ENCODE measurements around the gene GNAT3. TPM values are rescaled to one million over a fixed set of nuclear protein-coding genes. Genes with fewer than 3 reads are reported as not detected.

GNAT3 gene
- total RNA-seq (not detected), polyA plus RNA-seq (1 to 10 TPM in 1 of 2 donors, not detected in 1; 1.3 TPM)
- long read RNA-seq, donor 1: 0 reads
- long read RNA-seq, donor 2: 0 reads

DNA sequence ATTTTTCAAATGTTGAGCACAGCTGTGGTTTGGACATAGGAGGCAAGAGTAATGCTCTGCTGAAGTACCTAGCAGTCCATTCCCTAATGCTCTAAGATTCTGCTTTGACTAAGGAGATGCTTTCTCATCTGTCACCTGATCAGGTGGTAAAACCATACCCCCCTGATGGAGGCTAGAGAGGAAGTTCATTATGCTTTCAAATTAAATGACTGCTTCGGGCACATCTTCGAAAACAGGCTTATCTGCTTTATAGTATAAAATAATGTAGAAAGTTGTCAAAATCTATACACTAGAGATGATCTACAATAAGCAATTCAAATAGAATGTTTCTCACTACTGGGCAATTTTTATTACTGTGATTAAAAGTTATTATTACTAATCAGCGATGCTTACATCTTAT lies at the start of gene GNAT3:
TSS of gene GNAT3 (minus strand) at position 101 of the 400 bp plus-strand sequence. CDS start 138 bp downstream, outside the sequence.
- H3K27ac ChIP-seq (ENCODE audit: low read depth in 1 of 2, low read length in 2 of 2): no peak within 1 kb of the TSS
- no peaks in the 10 kb centered on the region for H3K27me3 ChIP-seq (ENCODE audit: control insufficient read depth in 1 of 2, insufficient read depth in 2 of 2, low read length in 1 of 2)
- H3K4me3 ChIP-seq (ENCODE audit: low read length in 2 of 2): no peak within 1 kb of the TSS
- H3K4me1 ChIP-seq (ENCODE audit: control insufficient read depth in 1 of 2, insufficient read depth in 2 of 2, low read length in 2 of 2): no peaks in the 10 kb centered on the region
- H3K36me3 ChIP-seq (ENCODE audit: control insufficient read depth in 1 of 2, insufficient read depth in 2 of 2, low read length in 1 of 2): no peaks in the 10 kb centered on the region
- intact Hi-C loops (cut with DNase I): no loop called here
- DNase-seq (no peak), ATAC-seq (ENCODE audit: low FRiP score) (no peak)
- no peaks in the 10 kb centered on the region for H3K9me3 ChIP-seq (ENCODE audit: control insufficient read depth, low read length)
- WGBS, 2 donors: 92 to 96% methylated on average over 3 of the region's 3 CpGs

DNA sequence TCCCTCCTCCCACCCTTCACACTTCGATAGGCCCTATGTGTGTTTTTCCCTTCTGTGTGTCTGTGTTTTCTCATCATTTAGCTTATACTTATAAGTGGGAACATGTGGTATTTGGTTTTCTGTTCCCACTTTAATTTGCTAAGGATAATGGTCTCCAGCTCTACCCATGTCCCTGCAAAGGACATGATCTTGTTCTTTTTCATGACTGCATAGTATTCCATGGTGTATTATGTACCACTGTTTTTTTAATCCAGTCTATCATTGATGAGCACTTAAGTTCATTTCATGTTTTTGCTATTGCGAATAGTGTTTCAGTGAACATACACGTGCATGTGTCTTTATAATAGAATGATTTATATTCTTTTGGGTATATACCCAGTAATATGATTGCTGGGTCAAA lies 46.3 kb upstream of the GNAT3 start:
- DNase-seq (no peak), ATAC-seq (ENCODE audit: low FRiP score) (no peak)
- Histone ChIP-seq H3K4me3 (ENCODE audit: low read length in 2 of 2) (no peak overlapping the region), H3K4me1 (ENCODE audit: control insufficient read depth in 1 of 2, insufficient read depth in 2 of 2, low read length in 2 of 2) (no peaks in the 10 kb centered on the region), H3K9me3 (ENCODE audit: control insufficient read depth, low read length) (peaks cover 2% of the 10 kb centered on the region), H3K36me3 (ENCODE audit: control insufficient read depth in 1 of 2, insufficient read depth in 2 of 2, low read length in 1 of 2) (no peaks in the 10 kb centered on the region), H3K27me3 (ENCODE audit: control insufficient read depth in 1 of 2, insufficient read depth in 2 of 2, low read length in 1 of 2) (no peaks in the 10 kb centered on the region), H3K27ac (ENCODE audit: low read depth in 1 of 2, low read length in 2 of 2) (no peak overlapping the region)
- 69 to 77% methylated on average over 3 of the region's 3 CpGs for WGBS, 2 donors
- intact Hi-C loops (cut with DNase I): no loop called here

DNA sequence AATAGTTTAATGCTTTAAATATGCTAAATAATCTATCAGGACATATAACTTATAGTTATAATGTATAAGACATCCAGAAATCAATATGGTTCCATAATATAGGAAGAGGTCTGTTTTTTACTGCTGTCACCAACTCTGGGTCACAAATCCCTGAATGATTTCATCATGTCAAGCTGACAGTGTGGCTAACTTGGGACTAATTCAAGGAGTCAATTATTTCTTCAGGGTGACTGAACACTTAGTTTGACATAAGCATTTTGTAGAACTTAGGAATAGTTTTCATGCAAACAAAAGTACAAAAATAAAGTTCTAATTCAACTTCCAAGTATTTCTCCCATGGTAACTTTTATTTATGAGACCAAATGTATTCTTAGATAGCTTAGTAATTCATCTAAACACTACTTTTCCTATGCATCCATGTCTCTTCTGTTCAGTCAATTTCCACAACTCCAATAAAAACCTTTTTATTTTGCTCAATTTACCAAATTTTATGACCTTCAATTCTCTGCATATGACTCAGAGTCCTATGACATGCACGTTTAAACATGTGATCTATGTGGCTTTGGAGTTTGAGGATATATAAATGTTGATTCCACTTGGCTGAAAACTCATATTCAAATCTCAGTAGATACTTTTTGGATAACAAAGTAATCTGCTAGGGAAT lies 40.3 kb upstream of the GNAT3 start:
- Histone ChIP-seq H3K9me3 (ENCODE audit: control insufficient read depth, low read length) (no peaks in the 10 kb centered on the region), H3K27me3 (ENCODE audit: control insufficient read depth in 1 of 2, insufficient read depth in 2 of 2, low read length in 1 of 2) (no peaks in the 10 kb centered on the region), H3K4me1 (ENCODE audit: control insufficient read depth in 1 of 2, insufficient read depth in 2 of 2, low read length in 2 of 2) (no peaks in the 10 kb centered on the region), H3K36me3 (ENCODE audit: control insufficient read depth in 1 of 2, insufficient read depth in 2 of 2, low read length in 1 of 2) (no peaks in the 10 kb centered on the region), H3K4me3 (ENCODE audit: low read length in 2 of 2) (no peak overlapping the region), H3K27ac (ENCODE audit: low read depth in 1 of 2, low read length in 2 of 2) (no peak overlapping the region)
- intact Hi-C loops (cut with DNase I): no loop called here
- 63 to 70% methylated on average over 1 of the region's 1 CpG for WGBS, 2 donors
- DNase-seq (no peak), ATAC-seq (ENCODE audit: low FRiP score) (no peak)

DNA sequence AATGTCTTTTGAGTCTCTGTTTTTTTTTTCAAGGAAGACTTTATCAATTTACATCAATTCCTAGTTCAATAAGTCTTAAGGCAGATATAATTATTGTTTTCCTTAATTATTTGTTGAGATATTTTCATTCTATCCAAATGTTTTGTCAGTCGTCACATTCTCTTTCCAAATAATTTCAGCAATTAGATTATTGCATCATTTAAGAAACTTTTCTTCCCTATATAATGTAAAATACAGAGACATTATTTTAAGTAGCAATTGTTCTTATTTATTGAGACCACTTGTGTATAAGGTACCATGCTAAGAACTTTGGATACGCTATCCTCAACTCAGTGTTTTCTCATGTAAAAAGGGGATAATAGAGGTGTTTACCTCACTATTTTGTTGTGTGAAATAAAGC lies 38.1 kb upstream of the GNAT3 start:
- Histone ChIP-seq H3K27ac (ENCODE audit: low read depth in 1 of 2, low read length in 2 of 2) (no peak overlapping the region), H3K36me3 (ENCODE audit: control insufficient read depth in 1 of 2, insufficient read depth in 2 of 2, low read length in 1 of 2) (no peaks in the 10 kb centered on the region), H3K27me3 (ENCODE audit: control insufficient read depth in 1 of 2, insufficient read depth in 2 of 2, low read length in 1 of 2) (no peaks in the 10 kb centered on the region), H3K9me3 (ENCODE audit: control insufficient read depth, low read length) (peaks cover 8% of the 10 kb centered on the region), H3K4me3 (ENCODE audit: low read length in 2 of 2) (no peak overlapping the region), H3K4me1 (ENCODE audit: control insufficient read depth in 1 of 2, insufficient read depth in 2 of 2, low read length in 2 of 2) (no peaks in the 10 kb centered on the region)
- intact Hi-C loops (cut with DNase I): no loop called here
- ATAC-seq (ENCODE audit: low FRiP score) (no peak), DNase-seq (no peak)
- WGBS, 2 donors: 93 to 95% methylated on average over 2 of the region's 2 CpGs

DNA sequence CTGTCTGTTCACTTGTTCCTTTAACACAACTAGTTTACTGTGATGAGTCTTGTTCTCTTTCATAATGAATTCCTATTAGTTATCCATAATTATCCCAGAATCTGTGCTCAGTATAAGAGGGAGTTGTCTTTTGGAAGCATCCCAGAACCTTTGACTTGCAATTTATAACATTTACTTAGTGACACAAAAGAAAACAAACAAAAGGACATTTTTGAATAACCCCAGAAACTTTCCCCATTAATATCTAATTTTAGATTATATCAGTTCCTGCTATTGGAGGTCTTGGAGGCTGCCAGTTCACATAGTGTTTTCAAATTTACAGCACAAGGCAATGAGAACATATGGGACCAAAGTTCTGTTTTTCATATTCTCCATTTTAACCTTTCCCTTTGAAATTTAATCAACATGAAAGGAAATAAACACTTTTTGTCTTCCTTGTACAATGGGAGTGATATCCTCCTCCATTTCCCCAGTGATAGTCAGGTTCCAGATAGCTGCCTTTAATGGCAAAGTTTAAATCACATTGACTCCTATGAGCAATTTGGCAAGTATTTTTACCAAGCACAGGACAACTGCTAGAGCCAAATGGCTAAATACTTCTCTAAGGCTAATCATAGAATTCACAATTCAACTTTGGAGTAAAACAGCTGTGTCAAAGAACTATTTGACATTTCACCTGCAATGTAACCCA lies 37.1 kb upstream of the GNAT3 start:
- intact Hi-C loops (cut with DNase I): no loop called here
- ATAC-seq (ENCODE audit: low FRiP score) (no peak), DNase-seq (no peak)
- Histone ChIP-seq H3K4me1 (ENCODE audit: control insufficient read depth in 1 of 2, insufficient read depth in 2 of 2, low read length in 2 of 2) (no peaks in the 10 kb centered on the region), H3K9me3 (ENCODE audit: control insufficient read depth, low read length) (peaks cover 8% of the 10 kb centered on the region), H3K27ac (ENCODE audit: low read depth in 1 of 2, low read length in 2 of 2) (no peak overlapping the region), H3K4me3 (ENCODE audit: low read length in 2 of 2) (no peak overlapping the region), H3K27me3 (ENCODE audit: control insufficient read depth in 1 of 2, insufficient read depth in 2 of 2, low read length in 1 of 2) (no peaks in the 10 kb centered on the region), H3K36me3 (ENCODE audit: control insufficient read depth in 1 of 2, insufficient read depth in 2 of 2, low read length in 1 of 2) (no peaks in the 10 kb centered on the region)

DNA sequence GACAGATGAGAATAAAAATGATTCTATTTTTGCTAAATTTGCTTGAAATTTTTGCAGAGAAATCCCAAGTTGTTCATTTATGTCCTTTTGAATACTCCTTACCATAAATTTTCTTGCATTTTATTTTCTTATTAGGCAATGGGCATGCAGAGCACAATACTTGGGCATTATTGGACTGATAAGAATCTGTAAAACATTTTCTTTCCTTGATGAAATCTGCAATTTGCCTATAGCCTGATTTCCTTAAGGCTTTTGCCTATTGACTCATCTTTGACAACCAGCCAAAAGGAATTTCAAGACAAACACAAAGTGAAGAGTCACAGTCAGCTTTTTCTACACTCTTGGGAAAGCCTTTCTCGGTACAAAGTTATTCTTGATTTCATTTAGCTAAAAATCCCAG lies 30.5 kb upstream of the GNAT3 start:
- Histone ChIP-seq H3K4me3 (ENCODE audit: low read length in 2 of 2) (no peak overlapping the region), H3K4me1 (ENCODE audit: control insufficient read depth in 1 of 2, insufficient read depth in 2 of 2, low read length in 2 of 2) (no peaks in the 10 kb centered on the region), H3K27ac (ENCODE audit: low read depth in 1 of 2, low read length in 2 of 2) (no peak overlapping the region), H3K27me3 (ENCODE audit: control insufficient read depth in 1 of 2, insufficient read depth in 2 of 2, low read length in 1 of 2) (no peaks in the 10 kb centered on the region), H3K36me3 (ENCODE audit: control insufficient read depth in 1 of 2, insufficient read depth in 2 of 2, low read length in 1 of 2) (no peaks in the 10 kb centered on the region), H3K9me3 (ENCODE audit: control insufficient read depth, low read length) (peaks cover 8% of the 10 kb centered on the region)
- ATAC-seq (ENCODE audit: low FRiP score) (no peak), DNase-seq (no peak)
- intact Hi-C loops (cut with DNase I): no loop called here
- 41 to 44% methylated on average over 1 of the region's 1 CpG for WGBS, 2 donors

DNA sequence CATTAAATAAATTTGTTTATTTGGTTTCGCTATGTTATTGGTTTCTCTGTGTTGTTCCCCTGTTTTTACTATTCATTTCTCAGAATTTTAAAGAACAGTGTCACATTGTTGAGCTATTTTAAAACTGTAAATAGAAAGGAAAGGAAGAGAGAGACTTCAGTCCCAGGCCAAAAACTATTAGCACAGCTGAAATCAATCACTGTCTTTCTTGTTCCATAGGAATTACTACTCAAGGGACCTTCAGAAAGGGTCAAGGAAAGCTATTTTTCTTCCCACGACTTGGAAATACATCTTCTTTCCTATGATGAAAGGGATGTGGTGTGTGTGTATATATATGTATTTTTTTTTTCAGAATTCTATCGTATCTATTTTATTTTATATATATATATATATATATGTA lies 29.0 kb upstream of the GNAT3 start:
- H3K4me1 ChIP-seq (ENCODE audit: control insufficient read depth in 1 of 2, insufficient read depth in 2 of 2, low read length in 2 of 2): no peaks in the 10 kb centered on the region
- H3K27ac ChIP-seq (ENCODE audit: low read depth in 1 of 2, low read length in 2 of 2): no peak overlapping the region
- H3K27me3 ChIP-seq (ENCODE audit: control insufficient read depth in 1 of 2, insufficient read depth in 2 of 2, low read length in 1 of 2): no peaks in the 10 kb centered on the region
- WGBS, 2 donors: 20 to 30% methylated on average over 3 of the region's 3 CpGs
- intact Hi-C loops (cut with DNase I): no loop called here
- DNase-seq: no peak
- ATAC-seq (ENCODE audit: low FRiP score): no peak
- H3K36me3 ChIP-seq (ENCODE audit: control insufficient read depth in 1 of 2, insufficient read depth in 2 of 2, low read length in 1 of 2): no peaks in the 10 kb centered on the region
- H3K9me3 ChIP-seq (ENCODE audit: control insufficient read depth, low read length): peaks cover 6% of the 10 kb centered on the region
- no peak overlapping the region for H3K4me3 ChIP-seq (ENCODE audit: low read length in 2 of 2)

DNA sequence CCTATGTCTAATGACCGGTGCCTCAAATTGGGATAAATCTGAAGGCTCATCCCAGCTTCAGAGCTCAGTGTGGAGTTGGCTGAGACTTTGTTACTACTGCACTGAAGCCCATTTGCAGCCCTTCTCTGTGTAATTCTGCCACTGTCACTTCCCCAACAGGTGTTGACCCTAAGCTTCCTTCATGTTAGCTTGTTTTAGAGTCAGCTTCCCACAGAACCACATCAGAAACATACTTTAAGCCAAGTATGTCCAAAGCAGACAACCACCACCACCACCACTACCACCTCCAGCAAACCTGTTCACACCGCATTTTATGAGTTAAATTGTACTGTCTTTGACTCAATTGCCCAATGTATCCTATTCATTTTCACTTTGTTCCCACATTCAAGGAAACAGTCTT lies 25.2 kb upstream of the GNAT3 start:
- WGBS, 2 donors: 94 to 100% methylated on average over 2 of the region's 2 CpGs
- Histone ChIP-seq H3K4me3 (ENCODE audit: low read length in 2 of 2) (no peak overlapping the region), H3K27ac (ENCODE audit: low read depth in 1 of 2, low read length in 2 of 2) (no peak overlapping the region), H3K36me3 (ENCODE audit: control insufficient read depth in 1 of 2, insufficient read depth in 2 of 2, low read length in 1 of 2) (no peaks in the 10 kb centered on the region), H3K9me3 (ENCODE audit: control insufficient read depth, low read length) (no peaks in the 10 kb centered on the region), H3K4me1 (ENCODE audit: control insufficient read depth in 1 of 2, insufficient read depth in 2 of 2, low read length in 2 of 2) (no peaks in the 10 kb centered on the region), H3K27me3 (ENCODE audit: control insufficient read depth in 1 of 2, insufficient read depth in 2 of 2, low read length in 1 of 2) (no peaks in the 10 kb centered on the region)
- DNase-seq (no peak), ATAC-seq (ENCODE audit: low FRiP score) (no peak)
- intact Hi-C loops (cut with DNase I): no loop called here

DNA sequence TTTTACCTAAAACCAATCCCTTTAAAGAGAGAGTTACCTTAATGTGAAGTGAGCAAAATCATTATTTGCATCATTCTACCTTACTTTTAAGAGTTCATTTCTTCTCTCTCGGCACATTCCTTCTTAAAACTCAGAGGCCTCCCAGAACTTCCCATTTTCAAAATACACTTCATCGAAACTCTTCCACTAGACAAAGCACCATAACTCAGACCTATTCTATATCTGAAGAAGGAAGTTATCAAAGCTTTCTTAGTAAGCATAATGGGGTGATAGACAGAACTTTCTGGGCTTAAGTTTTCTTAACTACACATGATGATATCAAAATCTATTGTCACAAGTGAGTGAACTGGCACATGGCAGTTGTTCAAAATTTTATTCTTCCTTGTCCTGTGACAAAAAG lies 24.6 kb upstream of the GNAT3 start:
- WGBS, 2 donors: 90 to 91% methylated on average over 2 of the region's 2 CpGs
- no peak for ATAC-seq (ENCODE audit: low FRiP score)
- no peaks in the 10 kb centered on the region for H3K27me3 ChIP-seq (ENCODE audit: control insufficient read depth in 1 of 2, insufficient read depth in 2 of 2, low read length in 1 of 2)
- no peaks in the 10 kb centered on the region for H3K9me3 ChIP-seq (ENCODE audit: control insufficient read depth, low read length)
- no peaks in the 10 kb centered on the region for H3K36me3 ChIP-seq (ENCODE audit: control insufficient read depth in 1 of 2, insufficient read depth in 2 of 2, low read length in 1 of 2)
- no peak overlapping the region for H3K27ac ChIP-seq (ENCODE audit: low read depth in 1 of 2, low read length in 2 of 2)
- H3K4me3 ChIP-seq (ENCODE audit: low read length in 2 of 2): no peak overlapping the region
- no peak for DNase-seq
- intact Hi-C loops (cut with DNase I): no loop called here
- no peaks in the 10 kb centered on the region for H3K4me1 ChIP-seq (ENCODE audit: control insufficient read depth in 1 of 2, insufficient read depth in 2 of 2, low read length in 2 of 2)

Measured in aorta (tissue), 5 donors.